Fibroblast of the aortic adventitia (primary cell): ENCODE data around the gene C19orf25. TPM values are rescaled to one million over a fixed set of nuclear protein-coding genes. Genes with fewer than 3 reads are reported as not detected.
A peak's percentile ranks its signal among the peaks of the same experiment; 100 is the strongest.

Experiments used
- DNase-seq: peaks from one replicate; pipeline ENCODE4 v3.0.0-alpha.2; 2010; ENCODE audit warnings: low read depth
- H3K4me3 ChIP-seq: 2 replicates; pipeline ENCODE4 v1.5.1; 2011; ENCODE audit warnings: low read depth, mild to moderate bottlenecking, control low read depth, low read length, moderate library complexity
- total RNA-seq: library from RNA; depleted of rRNA; stranded (reverse); fragments of >200 nt; gene quantifications from 2 replicates; pipeline ENCODE4 v1.2.3, GENCODE V29; 2012; ENCODE audit warnings: low replicate concordance
- TF ChIP-seq, protein P1 (sequence below): IDR thresholded peaks from 2 replicates; pipeline ENCODE4 v1.5.1; 2011; ENCODE audit warnings: mild to moderate bottlenecking, low read length, control low read depth, inconsistent platforms; ENCODE audit not compliant: insufficient read depth

Gene C19orf25
- total RNA-seq, 1 donor, result 26.8 TPM

DNA sequence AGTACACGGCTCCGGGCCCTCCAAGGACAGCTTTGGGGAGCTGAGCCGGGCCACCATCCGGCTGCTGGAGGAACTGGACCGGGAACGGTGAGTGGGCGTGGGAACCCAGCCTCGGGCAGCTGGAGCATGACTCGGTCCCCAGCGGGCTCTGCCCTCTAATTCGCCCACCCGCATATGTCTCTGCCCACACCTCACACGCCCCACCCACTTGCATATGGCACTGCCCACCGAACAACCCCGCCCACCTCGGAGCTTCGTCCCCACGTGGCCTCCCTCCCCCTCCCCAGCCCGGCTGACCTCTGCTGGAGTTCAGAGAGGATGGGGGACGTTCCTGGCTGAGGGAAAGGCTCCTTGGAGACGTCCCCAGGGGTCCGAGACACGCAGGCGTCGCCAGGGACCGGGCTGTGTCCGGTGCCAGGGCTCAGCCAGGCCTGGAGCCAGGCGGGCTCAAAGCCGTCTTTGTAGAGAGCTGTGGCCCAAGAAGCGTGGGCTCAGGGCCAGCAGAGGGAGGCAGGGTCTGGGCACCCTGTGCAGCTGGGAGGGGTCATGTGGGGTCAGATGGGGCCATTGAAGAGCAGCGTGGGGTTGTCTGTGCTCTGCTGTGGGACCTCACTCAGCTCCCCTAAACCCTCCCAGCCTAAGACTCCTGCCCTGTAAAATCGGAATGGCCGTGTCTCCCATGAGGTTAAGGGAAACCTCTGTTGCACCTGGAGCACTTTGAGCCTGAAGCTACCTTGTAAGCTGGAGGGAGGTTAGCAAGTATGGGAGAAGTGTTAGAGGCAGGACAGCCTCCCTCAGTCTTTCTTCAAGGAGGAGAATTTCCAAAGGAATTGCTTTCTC is 25.3 kb downstream of the C19orf25 start:
- H3K4me3 ChIP-seq, result no peak overlapping the region
- TF ChIP-seq, protein P1, sequence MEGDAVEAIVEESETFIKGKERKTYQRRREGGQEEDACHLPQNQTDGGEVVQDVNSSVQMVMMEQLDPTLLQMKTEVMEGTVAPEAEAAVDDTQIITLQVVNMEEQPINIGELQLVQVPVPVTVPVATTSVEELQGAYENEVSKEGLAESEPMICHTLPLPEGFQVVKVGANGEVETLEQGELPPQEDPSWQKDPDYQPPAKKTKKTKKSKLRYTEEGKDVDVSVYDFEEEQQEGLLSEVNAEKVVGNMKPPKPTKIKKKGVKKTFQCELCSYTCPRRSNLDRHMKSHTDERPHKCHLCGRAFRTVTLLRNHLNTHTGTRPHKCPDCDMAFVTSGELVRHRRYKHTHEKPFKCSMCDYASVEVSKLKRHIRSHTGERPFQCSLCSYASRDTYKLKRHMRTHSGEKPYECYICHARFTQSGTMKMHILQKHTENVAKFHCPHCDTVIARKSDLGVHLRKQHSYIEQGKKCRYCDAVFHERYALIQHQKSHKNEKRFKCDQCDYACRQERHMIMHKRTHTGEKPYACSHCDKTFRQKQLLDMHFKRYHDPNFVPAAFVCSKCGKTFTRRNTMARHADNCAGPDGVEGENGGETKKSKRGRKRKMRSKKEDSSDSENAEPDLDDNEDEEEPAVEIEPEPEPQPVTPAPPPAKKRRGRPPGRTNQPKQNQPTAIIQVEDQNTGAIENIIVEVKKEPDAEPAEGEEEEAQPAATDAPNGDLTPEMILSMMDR, result peak; percentile 16
- DNase-seq, result no peak

DNA sequence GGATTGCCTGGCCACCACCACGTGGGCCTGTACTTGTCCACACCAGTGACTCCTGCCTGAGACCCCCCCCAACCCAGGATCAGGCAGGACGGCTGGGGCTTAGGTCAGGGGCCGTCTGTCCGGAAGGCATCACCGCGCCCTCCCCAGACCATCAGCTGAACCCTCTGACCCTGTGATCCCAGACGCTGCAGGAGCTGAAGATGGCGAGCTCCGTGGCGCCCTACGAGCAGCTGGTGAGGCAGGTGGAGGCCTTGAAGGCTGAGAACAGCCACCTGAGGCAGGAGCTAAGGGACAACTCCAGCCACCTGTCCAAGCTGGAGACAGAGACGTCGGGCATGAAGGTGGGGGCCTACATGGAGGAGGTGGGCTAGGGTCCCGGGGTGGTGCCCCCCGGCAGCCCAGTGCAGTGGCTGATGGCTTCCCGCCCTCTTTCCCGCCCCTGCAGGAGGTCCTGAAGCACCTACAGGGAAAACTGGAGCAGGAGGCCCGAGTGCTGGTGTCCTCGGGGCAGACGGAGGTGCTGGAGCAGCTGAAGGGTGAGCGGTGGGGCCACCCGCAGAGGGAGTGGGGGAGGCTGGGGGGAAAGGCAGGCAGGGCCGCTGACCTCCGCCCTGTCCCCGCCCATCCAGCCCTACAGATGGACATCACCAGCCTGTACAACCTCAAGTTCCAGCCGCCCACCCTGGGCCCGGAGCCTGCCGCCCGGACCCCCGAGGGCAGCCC is 26.1 kb downstream of the C19orf25 start:
- no peak for DNase-seq
- H3K4me3 ChIP-seq, result no peak overlapping the region
- TF ChIP-seq, protein P1, result no peak

DNA sequence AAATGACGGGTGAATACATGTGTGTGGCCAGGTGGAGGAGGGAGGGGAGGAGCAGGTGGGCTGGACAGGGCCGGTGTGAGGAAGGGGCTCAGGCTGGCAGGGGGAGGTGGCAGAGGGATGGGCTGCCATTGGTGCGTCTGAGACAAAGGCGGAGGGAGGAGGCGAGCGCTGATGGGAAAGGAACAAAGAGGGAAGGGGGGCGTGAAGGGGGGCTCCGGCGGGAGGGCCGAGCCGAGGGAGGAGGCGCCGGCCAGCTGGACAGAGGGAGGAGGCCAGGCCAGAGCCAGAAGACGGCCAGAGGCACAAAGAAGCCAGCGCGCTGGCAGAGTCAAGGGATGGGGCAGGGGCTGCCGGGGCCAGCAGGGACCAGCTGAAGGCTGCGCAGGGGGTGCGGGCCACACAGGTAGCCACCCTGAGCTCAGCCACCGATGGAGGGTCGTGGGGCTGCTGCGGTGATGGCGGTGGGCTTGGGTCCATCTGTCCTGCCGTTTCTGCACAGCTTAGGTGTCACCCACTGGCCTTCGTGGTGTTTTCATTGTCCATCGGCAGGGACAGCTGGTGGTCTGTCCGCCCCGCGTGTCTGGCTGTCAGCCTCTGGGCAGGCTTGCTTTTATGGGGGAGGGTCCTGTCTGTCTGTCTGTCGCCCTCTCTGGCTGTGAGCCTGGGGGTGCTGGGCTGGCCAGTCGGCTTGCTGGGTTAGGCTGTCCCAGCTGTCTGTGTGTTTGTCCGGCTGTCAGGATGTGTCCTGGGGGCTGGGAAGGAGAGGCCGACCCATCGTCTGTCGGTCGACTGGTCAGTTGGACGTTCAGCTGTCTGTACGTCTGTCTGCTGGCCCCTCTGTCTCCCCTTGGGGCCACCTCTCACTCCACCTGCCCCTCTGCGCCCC is 26.9 kb downstream of the C19orf25 start:
- TF ChIP-seq, protein P1, result no peak
- H3K4me3 ChIP-seq, result no peak overlapping the region

DNA sequence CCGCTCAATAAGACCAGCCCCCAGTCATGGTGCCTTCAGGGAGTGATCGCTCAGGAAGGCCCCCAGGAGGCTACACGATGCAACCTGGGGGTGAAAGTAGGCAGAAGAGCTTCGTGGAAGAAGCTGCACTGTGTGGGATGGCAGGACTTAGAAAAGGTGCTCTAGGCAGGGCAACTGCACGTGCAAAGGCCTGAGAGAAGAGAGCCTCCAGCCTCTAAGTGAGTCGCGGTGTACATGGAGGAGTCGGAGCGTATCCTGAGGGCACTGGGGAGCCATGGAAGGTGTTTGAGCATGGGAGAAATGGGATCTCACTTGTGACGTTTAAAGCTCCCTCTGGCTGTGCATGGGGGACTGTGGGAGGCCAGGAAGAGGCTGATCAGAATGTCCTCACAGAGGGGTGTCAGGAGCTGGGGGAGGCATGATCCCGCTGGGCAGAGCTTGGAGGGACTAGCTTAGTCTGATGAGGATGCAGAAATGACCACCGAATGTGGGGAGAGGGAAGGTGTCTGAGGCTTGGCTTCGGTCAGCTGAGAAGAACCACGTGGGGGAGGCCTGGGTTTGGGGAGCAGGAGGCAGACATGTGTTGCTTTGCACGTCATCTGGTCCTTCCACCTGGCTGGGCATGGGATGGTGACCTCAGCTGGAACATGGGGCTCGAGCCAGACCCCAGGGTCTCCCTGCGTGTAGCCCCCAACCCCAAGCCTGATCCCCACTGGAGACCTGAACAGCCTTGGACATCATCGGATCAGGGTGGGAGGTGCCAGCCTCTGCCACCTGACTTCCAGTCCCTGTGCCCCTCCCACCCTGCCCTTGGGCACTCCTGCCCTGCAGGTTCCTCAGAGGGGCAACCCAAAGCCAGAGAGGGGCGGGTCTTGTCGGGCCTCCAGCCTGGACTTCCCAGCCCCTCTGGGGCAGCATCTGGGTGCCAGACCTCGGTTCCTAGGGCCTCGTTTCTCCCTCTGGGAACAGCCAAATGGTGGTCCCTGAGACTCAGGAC is 28.0 kb downstream of the C19orf25 start:
- no peak for DNase-seq
- no peak overlapping the region for H3K4me3 ChIP-seq
- TF ChIP-seq, protein P1, result no peak

More for the DNA sequence above, 26.9 kb downstream of the C19orf25 start:
- DNase-seq, result no peak

DNA sequence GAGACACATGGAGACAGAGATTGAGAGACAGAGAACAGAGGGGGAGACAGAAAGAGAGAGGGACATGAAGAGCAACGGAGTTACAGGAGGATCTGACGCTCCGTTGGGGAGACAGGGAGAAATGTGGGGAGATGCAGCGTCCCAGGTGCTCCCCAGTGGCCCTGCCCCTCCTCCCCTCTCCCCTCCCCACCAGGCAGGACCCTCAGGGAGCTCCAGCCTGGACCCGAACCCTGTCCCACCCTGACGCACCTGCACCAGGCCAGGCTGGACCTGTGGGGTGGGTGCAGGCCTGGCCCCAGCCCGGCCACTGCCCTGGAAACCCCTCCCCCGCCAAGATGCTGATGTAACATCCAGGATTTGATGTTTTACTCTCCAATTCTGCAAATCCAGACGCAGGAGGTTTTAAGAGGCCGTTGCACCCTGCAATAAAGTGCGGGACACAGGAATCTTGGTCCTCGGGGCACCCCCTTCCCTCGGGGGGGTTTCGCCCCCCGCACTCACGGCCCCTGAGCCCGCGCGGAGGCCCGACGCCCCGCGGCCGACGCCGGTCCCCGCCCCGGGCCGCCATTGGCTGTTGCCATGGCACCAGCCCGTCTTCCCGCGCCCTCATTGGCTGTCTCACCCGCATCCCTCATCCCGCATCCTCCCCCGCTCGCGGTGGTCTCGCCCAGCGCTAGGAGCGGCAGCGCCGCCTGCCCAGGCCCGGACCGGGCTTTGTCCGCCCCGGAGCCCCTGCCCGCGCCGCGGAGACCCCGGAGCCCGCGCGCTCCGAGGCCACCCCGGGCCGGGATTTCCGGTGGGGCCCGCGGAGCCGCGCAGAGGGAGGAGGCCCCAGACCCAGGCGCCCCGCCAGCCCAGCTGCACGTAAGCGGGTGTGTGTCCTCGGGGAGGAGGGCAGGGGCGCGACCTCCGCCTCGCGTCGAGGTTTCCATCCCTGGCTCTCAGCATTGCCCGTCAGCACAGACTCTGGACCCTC is 29.3 kb downstream of the C19orf25 start, which contains the start of gene APC2:
Gene APC2 (plus strand): TSS at position 655 of the 976 bp plus-strand sequence. CDS start 2,881 bp downstream, outside the sequence.
- no peak for DNase-seq
- TF ChIP-seq, protein P1, result no peak
- peak within 1 kb of the TSS; percentile 46 for H3K4me3 ChIP-seq
